ENCODE measurements around the gene GNAI2.

GNAI2 gene

DNA sequence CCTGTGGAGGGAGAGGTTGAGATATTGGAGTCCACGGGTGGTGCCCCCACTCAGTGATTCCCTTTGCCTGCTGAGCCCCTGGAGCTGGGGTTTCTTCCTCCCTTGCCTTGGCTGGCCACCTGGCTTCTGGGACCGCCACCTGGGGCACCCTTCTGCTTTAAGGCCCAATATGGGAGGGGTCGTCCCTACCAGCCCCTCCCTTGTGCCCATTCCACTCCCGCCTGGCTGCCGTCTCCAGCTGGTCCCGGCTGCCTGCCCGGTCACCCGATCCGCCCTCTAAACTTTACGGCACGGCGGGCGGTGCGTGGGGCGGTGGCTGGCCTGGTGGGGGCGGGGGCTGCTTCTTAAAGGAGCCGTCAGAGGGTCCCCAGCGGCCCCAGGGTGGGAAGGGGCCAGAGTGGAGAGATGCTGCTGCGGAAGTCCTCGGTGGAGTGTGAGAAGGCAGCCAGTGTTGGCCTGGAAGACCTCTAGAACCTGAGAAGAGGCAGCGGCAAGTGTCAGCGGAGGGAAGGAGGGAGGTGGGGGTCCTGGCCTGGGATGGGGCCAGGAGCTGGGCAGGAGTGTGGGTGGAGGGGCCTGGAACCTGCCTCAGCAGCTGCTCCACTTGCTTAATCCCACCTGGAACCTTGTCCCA, 31.4 kb downstream of the GNAI2 start:
- Mint-ChIP-seq H3K9me3 (no peaks in the 10 kb centered on the region), H3K4me1 (peaks cover 74% of the 10 kb centered on the region), H3K27me3 (ENCODE audit: low read depth) (peaks cover 3% of the 10 kb centered on the region), H3K27ac (peak overlapping the region; percentile 90 to 99 (median 97)), H3K4me3 (peak overlapping the region; percentile 80 to 88 (median 84)), H3K36me3 (ENCODE audit: low read depth) (no peaks in the 10 kb centered on the region)
- TF ChIP-seq, protein P1, sequence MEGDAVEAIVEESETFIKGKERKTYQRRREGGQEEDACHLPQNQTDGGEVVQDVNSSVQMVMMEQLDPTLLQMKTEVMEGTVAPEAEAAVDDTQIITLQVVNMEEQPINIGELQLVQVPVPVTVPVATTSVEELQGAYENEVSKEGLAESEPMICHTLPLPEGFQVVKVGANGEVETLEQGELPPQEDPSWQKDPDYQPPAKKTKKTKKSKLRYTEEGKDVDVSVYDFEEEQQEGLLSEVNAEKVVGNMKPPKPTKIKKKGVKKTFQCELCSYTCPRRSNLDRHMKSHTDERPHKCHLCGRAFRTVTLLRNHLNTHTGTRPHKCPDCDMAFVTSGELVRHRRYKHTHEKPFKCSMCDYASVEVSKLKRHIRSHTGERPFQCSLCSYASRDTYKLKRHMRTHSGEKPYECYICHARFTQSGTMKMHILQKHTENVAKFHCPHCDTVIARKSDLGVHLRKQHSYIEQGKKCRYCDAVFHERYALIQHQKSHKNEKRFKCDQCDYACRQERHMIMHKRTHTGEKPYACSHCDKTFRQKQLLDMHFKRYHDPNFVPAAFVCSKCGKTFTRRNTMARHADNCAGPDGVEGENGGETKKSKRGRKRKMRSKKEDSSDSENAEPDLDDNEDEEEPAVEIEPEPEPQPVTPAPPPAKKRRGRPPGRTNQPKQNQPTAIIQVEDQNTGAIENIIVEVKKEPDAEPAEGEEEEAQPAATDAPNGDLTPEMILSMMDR (IDR thresholded peaks at IDR 0.05; ENCODE audit: unreplicated experiment in 3 of 3): no peak

DNA sequence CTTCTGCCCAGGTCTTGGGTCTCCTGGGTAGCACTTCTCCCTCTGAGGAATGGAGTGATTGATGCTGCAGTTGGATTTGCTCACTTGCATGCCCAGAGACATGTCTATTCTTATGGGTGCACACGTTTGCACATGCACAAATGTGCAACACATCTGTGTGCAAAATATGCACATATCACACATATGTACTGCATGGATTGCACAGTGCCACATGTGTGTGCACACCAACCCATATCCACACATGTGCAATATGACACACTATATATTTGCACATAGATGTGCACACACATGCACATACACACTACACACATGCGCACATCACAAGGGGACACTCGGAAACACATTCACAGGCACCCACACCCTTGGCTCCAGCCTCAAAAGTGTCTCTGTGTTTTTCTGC, 32.3 kb downstream of the GNAI2 start:
- TF ChIP-seq, protein P1 (IDR thresholded peaks at IDR 0.05; ENCODE audit: unreplicated experiment in 3 of 3): no peak
- H3K9me3 Mint-ChIP-seq: no peaks in the 10 kb centered on the region
- peaks cover 73% of the 10 kb centered on the region for H3K4me1 Mint-ChIP-seq
- H3K4me3 Mint-ChIP-seq: peak overlapping the region; percentile 80 to 88 (median 84)
- peak overlapping the region; percentile 90 to 99 (median 97) for H3K27ac Mint-ChIP-seq
- H3K27me3 Mint-ChIP-seq (ENCODE audit: low read depth): peaks cover 9% of the 10 kb centered on the region
- peaks cover 4% of the 10 kb centered on the region for H3K36me3 Mint-ChIP-seq (ENCODE audit: low read depth)

DNA sequence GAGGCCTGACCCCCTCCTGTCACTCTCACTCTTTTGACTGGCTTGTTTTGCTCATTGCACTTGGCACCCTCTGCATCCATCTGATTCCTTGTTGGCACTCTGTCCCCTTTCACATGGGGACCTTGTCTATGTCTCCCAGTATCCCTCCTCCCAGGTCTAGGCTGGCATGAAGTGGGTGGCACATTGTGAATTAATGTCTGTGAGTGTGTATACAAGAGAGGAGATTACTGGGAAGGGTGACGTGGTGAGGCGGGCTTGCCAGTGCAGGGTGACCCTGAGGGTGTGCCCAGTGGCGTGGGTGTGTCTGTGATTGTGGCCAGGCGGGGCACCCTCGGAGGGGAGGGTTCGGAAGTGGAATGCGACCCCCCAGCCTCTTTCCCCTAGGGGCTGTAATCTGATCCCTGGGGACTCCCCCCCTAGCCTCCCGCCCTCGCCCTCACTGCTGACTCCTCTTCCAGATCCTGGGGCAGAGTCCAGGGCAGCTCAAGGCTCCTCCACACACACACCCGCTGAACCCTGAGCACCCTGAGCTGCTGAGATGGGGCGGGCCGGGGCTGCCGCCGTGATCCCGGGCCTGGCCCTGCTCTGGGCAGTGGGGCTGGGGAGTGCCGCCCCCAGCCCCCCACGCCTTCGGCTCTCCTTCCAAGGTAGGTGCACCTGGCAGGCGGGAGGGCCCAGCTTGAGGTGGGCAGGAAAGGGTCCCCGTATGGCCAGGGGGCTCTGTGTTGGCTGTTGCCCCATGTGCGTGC, 32.9 kb downstream of the GNAI2 start, which contains the start of gene SEMA3B:
SEMA3B (plus strand) TSS at position 445 of the 749 bp plus-strand sequence; CDS start at position 539, 94 bp downstream.
- Mint-ChIP-seq H3K4me1 (peaks cover 72% of the 10 kb centered on the region), H3K27ac (peak within 1 kb of the TSS; percentile 96 to 99 (median 97)), H3K4me3 (peak within 1 kb of the TSS; percentile 80 to 88 (median 87)), H3K36me3 (ENCODE audit: low read depth) (peaks cover 4% of the 10 kb centered on the region), H3K27me3 (ENCODE audit: low read depth) (peaks cover 10% of the 10 kb centered on the region), H3K9me3 (no peaks in the 10 kb centered on the region)
- TF ChIP-seq, protein P1 (IDR thresholded peaks at IDR 0.05; ENCODE audit: unreplicated experiment in 3 of 3): no peak

DNA sequence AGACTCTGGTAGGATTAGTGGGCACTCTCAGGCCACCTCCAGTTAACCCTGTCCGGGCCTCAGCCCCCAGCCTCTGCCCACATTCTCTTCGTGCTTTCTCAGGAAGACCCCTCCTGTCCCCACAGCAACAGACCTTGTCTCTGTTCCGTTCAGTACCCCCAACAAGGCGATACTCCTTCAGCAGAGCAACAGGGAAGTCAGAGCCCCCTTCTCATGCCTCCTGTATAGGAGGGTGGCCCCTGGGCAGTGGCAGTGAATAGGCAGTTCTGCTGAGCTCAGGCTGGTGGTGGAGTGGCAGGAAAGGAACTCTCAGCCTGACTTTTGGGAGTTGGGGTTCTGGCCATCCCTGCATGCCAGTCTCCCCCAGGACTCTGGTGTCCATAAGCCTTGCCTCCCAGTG, 33.5 kb downstream of the GNAI2 start:
- no peaks in the 10 kb centered on the region for H3K9me3 Mint-ChIP-seq
- peaks cover 16% of the 10 kb centered on the region for H3K27me3 Mint-ChIP-seq (ENCODE audit: low read depth)
- peak overlapping the region; percentile 80 to 87 (median 83) for H3K4me3 Mint-ChIP-seq
- H3K4me1 Mint-ChIP-seq: peaks cover 71% of the 10 kb centered on the region
- H3K27ac Mint-ChIP-seq: peak overlapping the region; percentile 96 to 99 (median 97)
- peaks cover 4% of the 10 kb centered on the region for H3K36me3 Mint-ChIP-seq (ENCODE audit: low read depth)
- TF ChIP-seq, protein P1 (IDR thresholded peaks at IDR 0.05; ENCODE audit: unreplicated experiment in 3 of 3): no peak

DNA sequence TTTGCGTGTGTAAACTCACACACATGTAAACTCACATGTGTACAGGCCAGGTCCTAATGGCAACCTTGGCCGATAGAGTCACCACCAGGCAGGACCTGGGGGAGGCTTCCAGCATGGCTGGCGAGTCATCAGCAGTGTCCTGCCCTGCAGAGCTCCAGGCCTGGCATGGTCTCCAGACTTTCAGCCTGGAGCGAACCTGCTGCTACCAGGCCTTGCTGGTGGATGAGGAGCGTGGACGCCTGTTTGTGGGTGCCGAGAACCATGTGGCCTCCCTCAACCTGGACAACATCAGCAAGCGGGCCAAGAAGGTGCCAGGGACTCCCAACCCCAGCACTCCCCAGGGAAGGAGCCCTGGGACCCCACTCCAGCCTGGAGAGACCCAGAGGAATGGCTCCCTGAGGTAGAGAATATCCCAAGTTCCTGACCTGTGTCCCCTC, 34.0 kb downstream of the GNAI2 start:
- H3K4me3 Mint-ChIP-seq: peak overlapping the region; percentile 80 to 87 (median 83)
- peaks cover 4% of the 10 kb centered on the region for H3K36me3 Mint-ChIP-seq (ENCODE audit: low read depth)
- TF ChIP-seq, protein P1 (IDR thresholded peaks at IDR 0.05; ENCODE audit: unreplicated experiment in 3 of 3): no peak
- H3K4me1 Mint-ChIP-seq: peaks cover 67% of the 10 kb centered on the region
- peaks cover 19% of the 10 kb centered on the region for H3K27me3 Mint-ChIP-seq (ENCODE audit: low read depth)
- H3K27ac Mint-ChIP-seq: peak overlapping the region; percentile 96 to 99 (median 97)
- no peaks in the 10 kb centered on the region for H3K9me3 Mint-ChIP-seq

Data from nephron (organoid).